ENCODE results near the gene TTC36. TPM values are rescaled to one million over a fixed set of nuclear protein-coding genes. Genes with fewer than 3 reads are reported as not detected.

TTC36 gene
- total and polyA plus RNA-seq, 2 of the 13 experiments (the other 11 are each of a cell fraction or from before 2014, with no cell fraction given) = 0.13 to 0.40 TPM

DNA sequence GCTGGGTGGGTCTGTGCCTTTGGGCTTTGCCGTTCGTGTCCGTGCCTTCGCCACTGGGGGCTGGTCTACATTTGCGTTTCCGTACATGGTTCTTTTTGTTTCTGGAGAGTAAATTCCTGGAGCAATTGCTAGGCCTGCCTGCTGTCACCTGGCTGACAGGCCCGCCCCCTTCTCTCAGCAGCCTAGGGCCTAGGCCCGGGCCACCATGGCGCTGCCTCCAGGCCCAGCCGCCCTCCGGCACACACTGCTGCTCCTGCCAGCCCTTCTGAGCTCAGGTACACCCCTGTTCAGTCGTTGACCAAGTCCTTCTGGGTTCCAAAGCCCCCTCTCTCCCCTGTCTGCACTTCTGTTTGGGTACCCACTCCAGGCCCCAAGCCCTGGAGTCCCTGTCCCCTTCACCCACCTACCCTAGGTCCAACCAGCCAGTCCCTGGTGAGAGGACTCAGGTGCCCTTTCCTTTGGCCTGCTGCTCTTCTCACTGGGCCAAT, 4.4 kb downstream of the TTC36 start (continued):
- TF ChIP-seq, protein P1, sequence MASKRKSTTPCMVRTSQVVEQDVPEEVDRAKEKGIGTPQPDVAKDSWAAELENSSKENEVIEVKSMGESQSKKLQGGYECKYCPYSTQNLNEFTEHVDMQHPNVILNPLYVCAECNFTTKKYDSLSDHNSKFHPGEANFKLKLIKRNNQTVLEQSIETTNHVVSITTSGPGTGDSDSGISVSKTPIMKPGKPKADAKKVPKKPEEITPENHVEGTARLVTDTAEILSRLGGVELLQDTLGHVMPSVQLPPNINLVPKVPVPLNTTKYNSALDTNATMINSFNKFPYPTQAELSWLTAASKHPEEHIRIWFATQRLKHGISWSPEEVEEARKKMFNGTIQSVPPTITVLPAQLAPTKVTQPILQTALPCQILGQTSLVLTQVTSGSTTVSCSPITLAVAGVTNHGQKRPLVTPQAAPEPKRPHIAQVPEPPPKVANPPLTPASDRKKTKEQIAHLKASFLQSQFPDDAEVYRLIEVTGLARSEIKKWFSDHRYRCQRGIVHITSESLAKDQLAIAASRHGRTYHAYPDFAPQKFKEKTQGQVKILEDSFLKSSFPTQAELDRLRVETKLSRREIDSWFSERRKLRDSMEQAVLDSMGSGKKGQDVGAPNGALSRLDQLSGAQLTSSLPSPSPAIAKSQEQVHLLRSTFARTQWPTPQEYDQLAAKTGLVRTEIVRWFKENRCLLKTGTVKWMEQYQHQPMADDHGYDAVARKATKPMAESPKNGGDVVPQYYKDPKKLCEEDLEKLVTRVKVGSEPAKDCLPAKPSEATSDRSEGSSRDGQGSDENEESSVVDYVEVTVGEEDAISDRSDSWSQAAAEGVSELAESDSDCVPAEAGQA (IDR thresholded peaks at IDR 0.05; ENCODE audit: low read depth) = no peak
- TF ChIP-seq, protein P1 (CRISPR knock-in tag; IDR thresholded peaks at IDR 0.05; ENCODE audit: borderline replicate concordance) = no peak
- TF ChIP-seq, protein P2, sequence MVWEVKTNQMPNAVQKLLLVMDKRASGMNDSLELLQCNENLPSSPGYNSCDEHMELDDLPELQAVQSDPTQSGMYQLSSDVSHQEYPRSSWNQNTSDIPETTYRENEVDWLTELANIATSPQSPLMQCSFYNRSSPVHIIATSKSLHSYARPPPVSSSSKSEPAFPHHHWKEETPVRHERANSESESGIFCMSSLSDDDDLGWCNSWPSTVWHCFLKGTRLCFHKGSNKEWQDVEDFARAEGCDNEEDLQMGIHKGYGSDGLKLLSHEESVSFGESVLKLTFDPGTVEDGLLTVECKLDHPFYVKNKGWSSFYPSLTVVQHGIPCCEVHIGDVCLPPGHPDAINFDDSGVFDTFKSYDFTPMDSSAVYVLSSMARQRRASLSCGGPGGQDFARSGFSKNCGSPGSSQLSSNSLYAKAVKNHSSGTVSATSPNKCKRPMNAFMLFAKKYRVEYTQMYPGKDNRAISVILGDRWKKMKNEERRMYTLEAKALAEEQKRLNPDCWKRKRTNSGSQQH (CRISPR knock-in tag; IDR thresholded peaks at IDR 0.05; ENCODE audit: low read depth) = no peak
- 0 out of 2 replicates have a peak, but pooled peaks have one; percentile 18 for TF ChIP-seq ZNF713 (CRISPR knock-in tag; IDR thresholded peaks at IDR 0.05)
- TF ChIP-seq, protein P3, sequence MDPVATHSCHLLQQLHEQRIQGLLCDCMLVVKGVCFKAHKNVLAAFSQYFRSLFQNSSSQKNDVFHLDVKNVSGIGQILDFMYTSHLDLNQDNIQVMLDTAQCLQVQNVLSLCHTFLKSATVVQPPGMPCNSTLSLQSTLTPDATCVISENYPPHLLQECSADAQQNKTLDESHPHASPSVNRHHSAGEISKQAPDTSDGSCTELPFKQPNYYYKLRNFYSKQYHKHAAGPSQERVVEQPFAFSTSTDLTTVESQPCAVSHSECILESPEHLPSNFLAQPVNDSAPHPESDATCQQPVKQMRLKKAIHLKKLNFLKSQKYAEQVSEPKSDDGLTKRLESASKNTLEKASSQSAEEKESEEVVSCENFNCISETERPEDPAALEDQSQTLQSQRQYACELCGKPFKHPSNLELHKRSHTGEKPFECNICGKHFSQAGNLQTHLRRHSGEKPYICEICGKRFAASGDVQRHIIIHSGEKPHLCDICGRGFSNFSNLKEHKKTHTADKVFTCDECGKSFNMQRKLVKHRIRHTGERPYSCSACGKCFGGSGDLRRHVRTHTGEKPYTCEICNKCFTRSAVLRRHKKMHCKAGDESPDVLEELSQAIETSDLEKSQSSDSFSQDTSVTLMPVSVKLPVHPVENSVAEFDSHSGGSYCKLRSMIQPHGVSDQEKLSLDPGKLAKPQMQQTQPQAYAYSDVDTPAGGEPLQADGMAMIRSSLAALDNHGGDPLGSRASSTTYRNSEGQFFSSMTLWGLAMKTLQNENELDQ (CRISPR knock-in tag; IDR thresholded peaks at IDR 0.05; ENCODE audit: borderline replicate concordance) = no peak
- no peak for TF ChIP-seq MTA3 (CRISPR knock-in tag; IDR thresholded peaks at IDR 0.05)

All from HepG2 (cell line).